ENCODE measurements around the gene INSL6. TPM values are rescaled to one million over a fixed set of nuclear protein-coding genes. Genes with fewer than 3 reads are reported as not detected.

INSL6 gene
- polyA plus RNA-seq, 3 donors = 0.33 to 1.1 (median 0.67) TPM

DNA sequence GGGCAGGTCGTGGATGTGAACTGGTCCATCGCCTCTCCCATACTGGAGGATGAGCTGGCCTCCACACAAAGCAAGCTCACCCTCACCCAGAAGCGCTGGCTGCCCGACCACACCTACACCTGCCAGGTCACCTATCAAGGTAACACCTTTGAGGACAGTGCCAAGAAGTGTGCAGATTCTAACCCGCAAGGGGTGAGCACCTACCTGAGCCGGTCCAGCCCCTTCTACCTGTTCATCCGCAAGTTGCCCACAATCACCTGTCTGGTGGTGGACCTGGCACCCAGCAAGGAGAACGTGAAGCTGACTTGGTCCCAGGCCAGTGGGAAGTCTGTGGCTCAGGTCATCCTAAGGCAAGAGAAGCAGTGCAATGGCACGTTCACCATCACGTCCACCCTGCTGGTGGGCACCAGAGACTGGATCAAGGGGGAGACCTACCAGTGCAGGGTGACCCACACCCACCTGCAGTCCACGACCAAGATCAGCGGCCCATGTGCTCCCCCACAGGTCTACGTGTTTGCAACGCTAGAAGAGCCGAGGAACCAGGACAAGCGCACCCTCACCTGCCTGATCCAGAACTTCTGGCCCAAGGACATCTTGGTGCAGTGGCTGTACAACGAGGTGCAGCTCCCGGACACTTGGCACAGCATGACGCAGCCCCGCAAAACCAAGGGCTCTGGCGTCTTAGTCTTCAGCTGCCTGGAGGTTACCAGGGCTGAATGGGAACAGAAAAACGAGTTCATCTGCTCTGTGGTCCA is 71.3 kb downstream of the INSL6 start:
- no peak for DNase-seq (ENCODE audit: extremely low read depth in 1 of 11, low read depth in 9 of 11, low spot score in 4 of 11)

Other genes with a start within 250 kb of the INSL6 start
- 10 to 100 TPM; 11.9 to 14.6 (median 13.4) TPM for gene JAK2, start 200.4 kb downstream of the INSL6 start, polyA plus RNA-seq (ENCODE audit: insufficient read length in 3 of 3)
- not detected for gene INSL4, start 45.8 kb upstream of the INSL6 start, polyA plus RNA-seq (ENCODE audit: insufficient read length in 3 of 3)
- 1 to 10 TPM; 3.1 to 3.6 (median 3.2) TPM for gene RLN2, start 119.1 kb upstream of the INSL6 start, polyA plus RNA-seq (ENCODE audit: insufficient read length in 3 of 3)
- under 1 TPM; 0.48 to 0.82 (median 0.72) TPM for gene RLN1, start 154.2 kb upstream of the INSL6 start, polyA plus RNA-seq (ENCODE audit: insufficient read length in 3 of 3)